Activated CD8-positive, alpha-beta memory T cell treated with anti-CD3 and anti-CD28 coated beads for 1 hour (primary cell): ENCODE data around the gene SPATA6.
"Not testable (repeated sequence)": the region's sequence is repeated elsewhere in the genome, so short reads cannot be mapped to it uniquely, and the experiment has no call there.

Source experiments
- DNase-seq, 2 donors: peaks; one replicate each; pipeline ENCODE4 v3.0.0-alpha.2; 2020; ENCODE audit warnings: low read depth in 1 of 2; ENCODE audit errors: extremely low read depth in 1 of 2

SPATA6 gene

GRCh38 chr1:48466594-48466993 is 5.4 kb downstream of the SPATA6 start:
- DNase-seq = no peak

GRCh38 chr1:48462716-48463302 is 9.2 kb downstream of the SPATA6 start:
- DNase-seq = no peak

GRCh38 chr1:48450505-48450904 is 21.5 kb downstream of the SPATA6 start:
- DNase-seq = no peak

- DNase-seq = no peak
These were observed 23.1 kb downstream of the SPATA6 start for GRCh38 chr1:48448932-48449331.

GRCh38 chr1:48444186-48444585 is 27.8 kb downstream of the SPATA6 start:
- DNase-seq = not testable (repeated sequence)

GRCh38 chr1:48442864-48443619 is 29.0 kb downstream of the SPATA6 start:
- no peak for DNase-seq

GRCh38 chr1:48440786-48441185 is 31.2 kb downstream of the SPATA6 start:
- DNase-seq = not testable (repeated sequence)

- DNase-seq = no peak
These were observed 32.6 kb downstream of the SPATA6 start for GRCh38 chr1:48439380-48439779.

GRCh38 chr1:48437379-48437778 is 34.6 kb downstream of the SPATA6 start:
- not testable (repeated sequence) for DNase-seq

GRCh38 chr1:48435312-48436002 is 36.5 kb downstream of the SPATA6 start:
- not testable (repeated sequence) for DNase-seq

GRCh38 chr1:48430832-48431231 is 41.2 kb downstream of the SPATA6 start:
- DNase-seq = no peak

- DNase-seq = no peak
These were observed 50.0 kb downstream of the SPATA6 start for GRCh38 chr1:48422009-48422408.

- no peak for DNase-seq
These were observed 53.3 kb downstream of the SPATA6 start for GRCh38 chr1:48418742-48419141.

GRCh38 chr1:48415050-48415449 is 57.0 kb downstream of the SPATA6 start:
- DNase-seq = no peak

- no peak for DNase-seq
These were observed 57.7 kb downstream of the SPATA6 start for GRCh38 chr1:48414264-48414663.

GRCh38 chr1:48405940-48406339 is 66.1 kb downstream of the SPATA6 start:
- no peak for DNase-seq

GRCh38 chr1:48405400-48405799 is 66.6 kb downstream of the SPATA6 start:
- DNase-seq = no peak

- no peak for DNase-seq
These were observed 69.4 kb downstream of the SPATA6 start for GRCh38 chr1:48402599-48402998.

GRCh38 chr1:48396208-48396607 is 75.8 kb downstream of the SPATA6 start:
- no peak for DNase-seq

- no peak for DNase-seq
These were observed 80.1 kb downstream of the SPATA6 start for GRCh38 chr1:48391926-48392325.

- DNase-seq = no peak
These were observed 84.6 kb downstream of the SPATA6 start for GRCh38 chr1:48387409-48387808.

GRCh38 chr1:48374785-48375184 is 97.2 kb downstream of the SPATA6 start:
- no peak for DNase-seq
